ENCODE data around the gene MAD1L1.

Gene MAD1L1

DNA sequence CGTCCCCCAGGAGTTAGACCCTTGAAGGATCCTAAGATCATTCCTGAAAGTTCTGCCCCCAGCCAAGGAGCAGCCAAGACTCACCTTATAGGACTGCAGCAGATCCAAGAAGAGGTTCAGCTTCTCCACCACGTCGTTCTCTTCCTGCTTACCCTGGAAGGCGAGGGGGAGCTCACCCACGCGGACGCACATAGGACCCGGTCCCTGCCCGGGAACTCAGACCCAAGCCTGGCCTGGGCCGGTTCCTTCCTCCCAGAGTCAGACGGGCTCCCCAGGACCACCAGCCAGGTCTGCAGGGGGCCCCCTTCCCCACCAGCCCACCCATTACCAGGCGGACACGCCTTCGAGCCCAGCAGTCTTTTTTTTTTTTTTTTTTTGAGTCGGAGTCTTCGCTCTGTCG, 24.9 kb upstream of the MAD1L1 start:
- no peak for DNase-seq (ENCODE audit: low spot score)

DNA sequence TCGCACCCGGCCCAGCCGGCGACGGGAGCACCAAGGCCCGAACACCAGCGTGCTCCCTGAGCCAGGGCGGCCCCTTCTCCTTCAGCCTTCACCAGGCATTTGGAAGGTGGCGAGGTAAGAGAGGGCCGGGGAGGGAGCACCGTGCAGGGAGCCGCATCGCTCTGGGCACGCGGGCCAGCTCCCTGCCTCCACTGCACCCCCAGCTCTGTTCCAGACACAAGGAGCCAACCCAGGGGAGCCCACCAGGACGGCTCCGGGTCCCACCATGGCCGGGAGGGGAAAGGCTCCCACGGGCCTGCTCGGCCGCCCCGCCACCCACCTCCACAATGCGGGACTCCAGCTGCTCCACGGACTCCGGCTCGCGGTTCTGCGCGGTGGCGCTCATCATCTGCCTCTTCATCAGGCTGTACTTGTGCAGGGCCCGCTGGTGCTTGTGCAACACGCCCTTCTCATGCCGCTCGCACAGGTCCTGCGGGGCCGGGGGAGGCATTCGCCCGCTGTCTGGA, 24.4 kb upstream of the MAD1L1 start:
- no peak for DNase-seq (ENCODE audit: low spot score)

DNA sequence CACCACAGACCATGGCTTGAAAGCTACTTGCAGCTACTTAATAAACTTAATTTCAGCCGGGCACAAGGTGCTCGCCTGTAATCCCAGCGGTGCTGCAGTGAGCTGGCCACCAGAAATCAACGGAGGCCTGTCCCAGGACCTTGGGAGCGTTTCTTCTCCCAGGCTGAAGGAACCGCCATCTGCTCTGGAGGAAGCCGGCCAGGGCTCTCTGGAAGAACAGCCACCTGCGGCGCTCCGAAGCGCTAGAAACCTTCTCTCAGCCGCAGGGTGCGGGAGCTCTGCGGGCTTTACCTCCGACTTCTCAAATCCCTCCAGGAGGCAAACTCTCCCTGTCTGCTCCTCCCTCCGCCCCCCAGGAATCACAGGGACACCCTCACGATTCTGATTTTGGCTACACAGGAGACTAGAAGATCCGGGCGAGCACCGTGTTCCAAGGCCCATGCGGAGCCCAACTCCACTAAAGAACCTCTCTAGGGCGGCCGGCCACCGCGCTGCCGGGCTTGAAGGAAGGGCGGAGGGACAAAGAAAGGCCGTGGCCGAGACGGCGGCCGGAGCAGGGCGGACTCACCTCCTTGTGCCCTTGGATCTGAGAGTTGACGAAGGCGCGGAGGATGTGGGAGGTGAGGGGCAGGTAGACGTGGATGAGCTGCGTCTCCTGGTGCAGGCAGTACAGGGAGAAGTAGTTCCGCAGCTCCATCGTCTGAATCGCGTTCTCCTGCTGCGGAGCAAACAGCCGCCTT, 23.7 kb upstream of the MAD1L1 start:
- no peak for DNase-seq (ENCODE audit: low spot score)

DNA sequence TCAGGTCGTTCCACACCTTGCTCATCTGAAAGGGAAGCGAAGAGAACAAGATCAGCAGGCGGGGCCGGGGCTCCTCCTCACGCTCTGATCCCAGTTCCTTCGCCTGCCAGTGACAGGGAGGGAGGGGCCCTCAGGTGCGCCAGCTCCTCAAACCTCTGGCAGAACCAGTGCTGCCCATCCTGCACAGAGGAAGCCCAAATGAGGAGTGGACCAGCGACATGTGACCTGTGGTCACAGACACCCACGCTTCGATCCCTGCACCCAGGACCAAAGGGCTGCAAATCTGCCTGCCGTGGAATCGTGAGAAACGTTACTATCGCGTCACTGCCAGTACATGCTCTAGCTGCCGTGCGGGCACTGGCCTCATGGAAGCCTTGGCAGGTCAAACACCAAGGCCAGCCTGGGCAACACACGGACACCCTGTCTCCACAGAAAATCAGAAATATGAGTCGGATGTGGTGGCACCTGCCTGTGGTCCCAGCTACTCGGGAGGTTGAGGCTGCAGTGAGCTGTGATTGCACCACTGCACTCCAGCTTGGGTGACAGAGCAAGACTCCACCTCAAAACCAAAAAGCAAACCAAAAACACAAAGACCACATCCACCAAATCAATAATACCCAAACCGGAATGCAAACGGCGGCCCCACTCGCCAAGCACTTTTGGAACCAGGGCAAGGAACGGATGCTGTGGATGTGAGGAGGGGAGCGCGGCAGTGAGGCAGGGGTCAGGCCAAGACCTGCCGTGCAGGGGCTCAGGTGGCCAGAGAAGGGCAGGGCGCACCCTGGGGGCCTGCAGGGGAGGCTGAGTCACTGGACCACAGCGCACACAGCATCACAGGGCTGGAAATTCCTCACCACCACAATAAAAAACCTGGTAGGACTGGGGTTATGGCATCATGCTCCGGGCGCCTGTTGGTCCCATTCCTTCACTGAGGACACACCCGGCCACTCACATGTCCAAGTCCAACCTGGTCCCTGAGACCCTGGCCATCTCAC, 22.7 kb upstream of the MAD1L1 start:
- DNase-seq (ENCODE audit: low spot score): no peak

DNA sequence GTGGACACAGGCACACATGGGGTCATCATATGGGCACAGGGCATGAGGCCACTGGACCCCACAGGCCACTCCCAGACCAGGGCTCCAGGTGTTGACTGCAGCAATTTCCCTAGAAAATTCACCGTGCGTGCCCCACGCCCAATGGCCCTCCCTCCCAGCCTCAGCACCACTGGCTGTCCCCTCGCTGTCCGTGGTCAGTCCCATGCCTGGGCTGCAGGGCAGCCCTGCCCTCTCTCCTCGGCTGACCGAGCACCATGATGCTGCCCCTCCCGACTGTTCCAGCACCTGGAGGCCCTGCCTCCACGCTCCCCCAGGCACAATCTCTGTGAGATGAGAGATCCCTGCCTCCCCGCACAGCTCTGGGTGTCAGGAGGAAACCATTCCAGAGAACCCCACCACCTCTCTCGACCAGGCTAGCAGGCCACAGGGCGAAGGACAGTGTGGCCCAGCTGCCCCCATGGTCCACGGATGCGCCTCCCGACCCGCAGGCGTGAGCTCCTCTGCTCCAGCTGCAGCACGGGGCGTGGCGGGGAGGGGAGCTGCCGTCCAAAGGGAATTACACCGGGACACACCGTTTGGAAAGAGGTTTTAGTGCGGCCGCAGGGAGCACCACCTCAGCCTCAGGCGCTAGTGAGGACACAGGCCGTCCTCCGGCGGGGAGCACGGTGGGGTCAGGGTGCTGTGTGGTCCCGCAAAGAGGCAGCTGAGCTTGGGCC, 21.8 kb upstream of the MAD1L1 start:
- no peak for DNase-seq (ENCODE audit: low spot score)

DNA sequence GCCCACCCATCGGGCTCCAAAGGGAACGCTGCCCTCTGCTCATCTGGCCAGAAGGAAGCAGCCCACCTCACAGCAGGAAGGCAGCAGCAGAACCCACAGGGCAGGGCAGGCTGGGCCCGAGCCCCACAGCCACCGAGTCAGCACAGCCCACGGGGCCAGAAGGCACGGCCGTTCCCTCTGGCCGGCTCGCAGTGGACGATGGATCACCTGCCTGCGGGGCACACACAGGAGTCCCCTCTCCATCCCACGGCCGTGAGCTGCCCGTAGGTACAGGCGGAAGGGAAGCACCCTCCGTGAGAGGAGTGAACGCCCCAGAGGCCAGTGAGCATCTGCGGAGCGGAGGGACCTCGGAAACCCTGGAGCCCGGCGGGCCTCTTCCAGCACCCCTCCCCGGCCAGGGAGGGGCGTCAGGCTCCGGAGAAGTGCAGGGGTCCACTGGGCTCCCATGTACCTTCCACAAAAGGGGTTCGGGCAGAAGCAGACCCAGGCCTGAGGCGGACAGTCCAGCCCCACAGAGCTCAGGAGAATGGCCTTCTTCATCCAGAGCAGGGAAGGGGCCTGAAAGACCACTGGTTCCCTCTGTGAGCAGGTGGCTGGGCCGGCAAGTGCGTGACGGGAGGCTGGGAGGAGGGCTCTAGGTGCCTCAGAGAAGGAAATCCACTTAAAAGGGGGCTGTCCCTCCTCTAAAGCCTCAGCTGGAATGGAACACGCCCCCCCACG, 20.9 kb upstream of the MAD1L1 start:
- DNase-seq (ENCODE audit: low spot score): no peak

DNA sequence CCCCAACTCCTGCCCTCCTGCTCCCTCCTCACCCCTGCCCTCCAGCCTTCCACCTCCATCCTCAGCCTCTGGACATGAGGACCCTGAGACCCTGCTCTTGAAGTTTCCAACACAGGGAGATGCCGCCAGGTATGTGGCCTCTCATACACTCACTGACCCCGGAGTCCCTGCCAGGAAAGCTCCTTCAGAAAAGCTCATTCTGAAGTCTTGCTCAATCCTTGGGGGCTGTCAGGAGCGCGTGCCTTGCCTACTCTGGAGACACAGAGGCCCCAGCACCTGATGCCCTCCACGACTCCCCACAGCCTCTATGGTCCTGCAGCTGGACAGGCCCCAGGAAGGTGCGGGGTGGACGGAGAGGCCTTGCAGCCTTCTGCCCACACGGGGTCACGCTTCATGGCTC, 20.3 kb upstream of the MAD1L1 start:
- no peak for DNase-seq (ENCODE audit: low spot score)

DNA sequence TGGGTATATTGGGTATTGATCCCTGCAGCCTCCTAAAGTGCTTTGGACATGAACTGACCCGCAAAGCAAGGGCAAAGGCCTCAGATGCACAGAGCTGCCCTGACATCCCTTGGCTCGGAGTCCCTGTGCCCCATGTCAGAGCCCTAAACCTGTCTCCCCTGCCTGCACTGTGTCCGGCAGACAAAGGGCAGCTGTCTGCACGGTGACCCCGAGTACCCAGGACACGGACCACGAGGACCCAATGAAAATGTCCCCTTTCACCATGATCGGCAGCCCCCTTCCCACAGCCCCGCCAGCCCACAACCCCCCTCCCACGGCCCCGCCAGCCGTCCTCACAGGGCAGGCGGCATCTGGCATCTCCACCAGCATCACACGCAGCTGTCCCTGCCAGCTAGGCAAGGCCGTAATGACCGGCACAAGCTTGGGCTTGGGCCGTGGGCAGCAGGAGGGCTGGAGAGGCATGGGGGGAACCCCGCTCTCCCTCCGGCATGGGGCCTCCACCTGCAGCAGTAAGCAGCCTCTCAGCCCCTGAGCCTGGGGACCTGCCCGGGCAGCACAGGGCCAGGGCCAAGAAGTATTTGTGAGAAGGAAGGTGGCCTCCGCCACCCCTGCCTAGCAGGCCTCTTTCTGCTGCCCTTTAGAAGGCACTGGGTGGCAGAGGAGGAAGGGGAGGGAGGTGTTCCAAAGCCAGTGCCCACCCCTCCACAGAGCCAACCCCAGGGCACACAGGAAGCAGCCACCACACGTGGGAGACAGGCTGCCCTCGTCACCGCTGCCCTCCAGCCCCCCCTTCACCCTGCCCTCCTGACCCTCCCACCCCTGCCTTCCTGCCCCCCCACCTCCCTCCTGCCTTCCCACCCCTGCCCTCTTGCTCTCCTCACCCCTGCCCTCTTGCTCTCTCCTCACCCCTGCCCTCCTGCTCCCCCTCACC, 19.4 kb upstream of the MAD1L1 start:
- no peak for DNase-seq (ENCODE audit: low spot score)

DNA sequence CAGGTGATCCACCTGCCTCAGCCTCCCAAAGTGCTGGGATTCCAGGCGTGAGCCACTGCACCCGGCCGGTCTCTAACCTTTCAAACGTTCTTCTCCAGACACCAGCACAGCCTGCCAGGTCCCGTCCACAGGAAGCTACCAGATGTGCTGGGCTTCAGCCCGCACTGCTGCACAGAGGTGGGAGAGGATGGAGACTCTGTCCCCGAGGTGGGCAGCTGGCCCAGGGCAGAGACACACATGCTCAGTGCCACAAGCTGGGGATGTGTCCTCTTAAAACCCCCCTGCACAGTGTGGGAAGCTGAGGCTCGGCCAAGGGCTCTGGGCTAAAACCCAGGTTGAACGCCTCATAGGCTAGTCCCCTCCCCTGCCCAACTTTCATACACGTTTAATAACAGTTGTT, 18.6 kb upstream of the MAD1L1 start:
- no peak for DNase-seq (ENCODE audit: low spot score)

DNA sequence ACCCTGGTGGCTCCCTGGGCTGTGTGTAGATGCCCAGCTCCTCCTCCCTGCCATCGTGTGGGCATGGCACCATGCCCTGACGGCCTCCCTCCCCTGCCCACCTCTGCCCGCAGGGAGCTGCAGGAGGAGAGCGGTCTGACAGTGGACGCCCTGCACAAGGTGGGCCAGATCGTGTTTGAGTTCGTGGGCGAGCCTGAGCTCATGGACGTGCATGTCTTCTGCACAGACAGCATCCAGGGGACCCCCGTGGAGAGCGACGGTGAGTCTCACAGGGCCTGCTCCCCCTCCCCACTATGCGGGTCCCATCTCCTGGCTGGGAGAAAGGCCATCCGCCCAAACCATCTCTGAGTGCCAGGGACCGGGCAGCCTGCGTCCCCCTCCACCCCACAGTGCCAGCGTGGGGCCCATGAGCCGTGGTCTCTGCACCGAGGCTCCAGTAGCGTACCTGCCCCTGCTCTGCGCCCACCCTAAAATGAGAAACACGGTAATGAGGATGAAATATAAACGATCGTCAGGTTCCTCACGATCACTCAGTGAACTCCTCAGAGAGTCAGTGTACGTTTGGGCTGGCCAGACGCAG, 17.1 kb upstream of the MAD1L1 start:
- DNase-seq (ENCODE audit: low spot score): no peak

DNA sequence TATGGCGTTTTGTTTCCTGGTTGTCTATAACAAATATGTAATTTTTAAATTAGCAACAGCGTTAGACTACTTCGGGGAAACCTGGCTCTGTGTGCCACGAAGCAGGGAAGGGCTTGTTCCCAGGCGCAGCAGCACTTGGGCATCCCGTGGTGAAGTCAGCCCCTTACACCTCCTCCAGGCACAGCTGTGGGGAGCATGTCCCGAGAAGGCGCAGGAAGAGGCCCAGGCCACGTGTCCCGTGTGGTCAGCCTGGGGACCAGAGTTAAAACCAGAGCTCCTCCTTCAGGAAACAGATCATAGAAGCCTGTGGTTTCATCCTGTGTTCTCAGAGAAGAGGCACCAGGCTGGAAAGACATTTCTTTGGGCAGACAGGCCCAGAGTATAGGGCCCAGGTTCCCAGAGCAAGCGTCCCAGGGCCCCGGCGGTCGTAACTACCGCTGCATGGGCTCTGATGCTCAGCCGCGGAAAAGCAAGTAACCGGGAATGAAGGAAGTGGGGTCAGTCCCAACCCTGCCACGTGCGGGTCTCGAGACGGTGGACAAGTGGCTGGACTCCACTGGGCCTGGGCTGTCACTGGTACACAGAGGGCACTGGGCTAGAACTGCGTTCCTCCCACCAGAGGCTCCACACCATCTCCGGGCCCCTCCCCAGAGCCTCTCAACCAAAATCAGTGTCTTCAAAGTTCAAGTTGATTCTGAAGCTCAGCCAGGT, 16.4 kb upstream of the MAD1L1 start:
- DNase-seq (ENCODE audit: low spot score): no peak

DNA sequence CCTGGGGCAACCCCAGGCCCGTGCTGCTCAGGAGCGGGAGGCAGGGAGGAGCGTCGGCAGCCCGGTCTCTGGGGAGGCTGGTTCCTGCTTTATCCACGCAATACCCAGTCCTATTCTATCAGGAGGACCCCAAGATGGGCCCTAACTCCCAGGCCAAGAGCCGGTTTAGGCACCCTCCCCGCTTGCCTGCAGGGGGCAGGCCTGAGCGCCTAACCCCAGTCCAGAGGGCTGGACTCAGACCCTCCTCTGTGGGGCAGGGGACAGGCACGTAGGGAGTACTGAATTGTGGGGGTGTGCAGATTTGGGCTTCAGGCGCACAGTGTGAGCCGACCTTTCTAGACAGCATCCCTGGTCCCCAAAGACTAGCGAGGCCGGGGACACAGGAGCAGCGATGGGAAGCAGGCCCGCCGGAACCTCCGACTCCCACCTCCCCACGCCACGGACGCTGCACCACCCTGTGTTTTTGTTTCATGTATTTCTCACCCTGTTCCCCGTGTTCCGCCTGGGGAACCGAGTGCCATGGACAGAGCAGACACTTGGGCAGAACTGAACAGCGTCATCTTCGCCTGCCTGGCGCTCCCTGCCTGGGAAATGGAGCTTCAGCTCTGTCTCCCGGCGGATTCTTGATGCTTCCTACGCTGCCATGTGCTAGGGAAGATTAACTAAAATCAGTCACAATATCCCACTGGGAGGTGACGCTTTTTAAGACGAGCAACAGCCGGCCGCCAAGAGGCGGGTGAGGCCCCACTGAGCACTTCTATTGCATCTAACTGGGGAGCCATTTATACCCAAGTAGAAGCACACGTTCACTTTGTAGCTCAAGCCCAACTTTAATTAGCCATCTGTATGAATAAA, 14.6 kb upstream of the MAD1L1 start:
- peak; percentile 69 for DNase-seq (ENCODE audit: low spot score)

DNA sequence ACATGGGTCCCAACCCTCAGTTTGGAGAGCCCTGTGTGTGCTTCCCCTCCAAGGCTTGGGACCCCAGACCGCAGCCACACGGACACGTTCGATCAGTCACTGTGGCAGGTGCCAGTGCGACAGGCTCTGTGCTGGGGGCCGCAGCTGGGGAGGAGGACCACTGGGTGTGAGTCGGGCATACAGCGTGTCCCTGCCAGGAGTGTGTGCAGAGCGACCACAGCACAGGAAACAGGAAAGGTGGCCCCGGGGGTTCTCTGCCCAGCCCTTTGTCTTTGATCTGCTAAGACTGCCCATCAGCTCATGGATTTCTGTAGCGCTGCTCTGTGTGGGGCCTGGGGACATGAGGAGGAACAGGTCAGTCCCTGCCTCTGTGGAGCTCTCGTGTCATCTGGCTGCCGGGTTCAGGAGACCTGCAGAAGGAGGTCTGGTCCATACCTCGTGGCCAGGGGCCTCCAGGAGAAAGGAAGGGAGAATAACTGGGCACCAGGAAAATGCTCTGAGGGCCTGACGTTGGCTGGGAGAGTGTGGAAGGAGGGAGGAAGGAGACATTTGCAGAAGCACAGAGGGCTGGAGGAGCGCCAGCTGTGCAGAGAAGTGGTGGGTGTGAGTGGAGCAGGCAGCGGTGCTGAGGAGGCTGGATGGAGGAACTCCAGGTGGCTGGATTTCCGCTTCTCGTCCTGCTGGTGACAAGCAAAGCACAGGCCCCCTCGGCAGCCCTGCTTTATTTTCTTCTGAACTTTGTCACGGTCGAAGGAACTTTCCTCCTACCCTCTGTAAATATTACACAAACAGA, 13.3 kb upstream of the MAD1L1 start:
- DNase-seq (ENCODE audit: low spot score): peak; percentile 55

DNA sequence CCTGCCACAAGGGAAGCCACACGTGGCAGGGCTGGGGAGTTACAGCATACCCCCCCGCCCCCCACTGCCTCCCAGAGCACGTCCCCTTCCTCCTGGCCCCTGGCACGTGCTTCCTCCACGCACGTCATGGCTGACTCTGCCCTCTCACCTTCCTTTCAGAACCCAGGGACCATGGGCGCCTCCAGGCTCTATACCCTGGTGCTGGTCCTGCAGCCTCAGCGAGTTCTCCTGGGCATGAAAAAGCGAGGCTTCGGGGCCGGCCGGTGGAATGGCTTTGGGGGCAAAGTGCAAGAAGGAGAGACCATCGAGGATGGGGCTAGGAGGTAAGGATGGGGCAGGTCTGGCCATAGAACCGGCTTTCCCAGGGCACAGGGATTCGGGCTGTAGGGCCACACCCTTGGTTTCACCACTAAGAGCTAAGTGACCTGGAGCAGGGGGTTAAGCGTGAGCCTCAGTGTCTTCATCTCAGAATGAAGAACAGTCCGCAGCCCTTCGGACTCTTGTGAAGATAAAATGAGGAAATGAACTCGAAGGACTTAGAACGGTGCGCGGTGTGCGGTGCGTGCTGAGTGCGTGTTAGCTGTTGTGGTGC, 11.8 kb upstream of the MAD1L1 start:
- no peak for DNase-seq (ENCODE audit: low spot score)

DNA sequence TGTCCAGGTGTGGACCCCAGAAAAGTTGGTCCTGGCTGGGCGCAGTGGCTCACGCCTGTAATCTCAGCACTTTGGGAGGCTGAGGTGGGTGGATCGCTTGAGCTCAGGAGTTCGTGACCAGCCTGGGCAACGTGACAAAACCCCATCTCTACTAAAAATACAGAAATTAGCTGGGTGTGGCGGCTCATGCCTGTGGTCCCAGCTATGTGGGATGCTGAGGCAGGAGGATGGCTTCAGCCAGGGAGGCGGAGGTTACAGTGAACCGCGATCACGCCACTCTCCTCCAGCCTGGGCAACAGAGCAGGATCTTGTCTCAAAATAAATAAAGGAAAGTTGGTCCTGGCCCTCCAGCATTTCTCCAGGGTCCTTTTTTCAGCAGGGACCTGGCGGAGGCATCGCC, 10.7 kb upstream of the MAD1L1 start:
- no peak for DNase-seq (ENCODE audit: low spot score)

DNA sequence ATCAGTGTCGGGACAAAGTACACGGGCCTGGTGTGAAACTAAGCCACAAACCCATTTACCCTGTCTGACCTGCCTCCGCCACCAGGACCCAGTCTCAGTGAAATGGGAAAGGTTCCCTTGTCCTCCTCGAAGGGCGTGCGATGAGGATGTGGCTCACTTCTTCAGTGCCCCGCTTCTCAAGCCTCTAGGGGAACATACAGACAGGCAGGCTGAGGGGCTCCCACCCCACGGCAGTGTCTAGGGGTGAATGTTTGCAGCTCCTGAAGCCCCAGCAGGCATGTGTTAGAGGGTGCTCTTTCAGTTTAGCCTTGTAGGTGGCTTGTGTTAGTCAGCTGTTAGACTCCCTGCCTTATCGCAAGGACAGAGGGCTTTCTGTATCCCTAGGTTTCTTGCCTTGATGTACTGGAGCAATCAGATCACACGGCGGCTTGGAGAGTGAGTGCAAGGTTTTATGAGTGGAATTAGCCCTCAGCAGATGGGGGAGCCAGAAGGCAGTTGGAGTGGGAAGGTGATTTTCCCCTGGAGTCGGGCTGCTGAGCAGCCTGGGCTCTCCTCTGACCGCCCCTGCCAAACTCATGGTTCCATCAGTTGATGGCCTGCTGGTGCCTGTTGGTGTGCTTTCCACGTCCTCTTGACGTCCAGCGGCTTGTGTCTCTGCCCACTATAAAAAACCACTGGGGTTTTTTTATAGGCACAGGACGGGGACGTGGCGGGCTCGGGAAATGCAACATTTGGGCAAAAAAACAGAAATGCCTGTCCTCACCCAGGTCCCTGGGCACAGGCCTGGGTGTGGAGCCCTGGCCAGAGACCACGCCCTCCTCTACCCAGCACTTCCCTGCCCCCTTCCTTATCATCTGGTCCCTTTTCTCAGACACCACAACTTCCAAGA, 10.0 kb upstream of the MAD1L1 start:
- DNase-seq (ENCODE audit: low spot score): peak; percentile 82
